ENCODE results near the gene MBP.

Gene MBP

GRCh38 chr18:76980663-76981395, 151.8 kb downstream of the MBP start:
- Histone ChIP-seq H3K27me3 (no peaks in the 10 kb centered on the region), H3K9me3 (no peaks in the 10 kb centered on the region), H3K27ac (no peak overlapping the region), H3K36me3 (peaks cover 0 to 7% (median 0%) of the 10 kb centered on the region in 3 donors), H3K4me1 (peaks cover 0 to 7% (median 0%) of the 10 kb centered on the region in 4 donors), H3K4me3 (no peak overlapping the region)
- DNase-seq: no peak
- intact Hi-C loops (cut with DNase I; ENCODE audit: low total_unique reads): loop anchor here (10.0 kb wide), 1 partner anchor 176 kb away; no protein-coding TSS in a partner anchor
- no peak for TF ChIP-seq CTCF (IDR thresholded peaks at IDR 0.05)

GRCh38 chr18:76979906-76980305, 152.7 kb downstream of the MBP start:
- H3K27me3 ChIP-seq: no peaks in the 10 kb centered on the region
- H3K36me3 ChIP-seq: peaks cover 0 to 7% (median 0%) of the 10 kb centered on the region in 3 donors
- H3K4me3 ChIP-seq: no peak overlapping the region
- TF ChIP-seq CTCF (IDR thresholded peaks at IDR 0.05): no peak
- no peak overlapping the region for H3K27ac ChIP-seq
- intact Hi-C loops (cut with DNase I; ENCODE audit: low total_unique reads): loop anchor here (10.0 kb wide), 1 partner anchor 175 kb away; no protein-coding TSS in a partner anchor
- H3K4me1 ChIP-seq: peaks cover 0 to 7% (median 0%) of the 10 kb centered on the region in 4 donors
- DNase-seq: no peak
- no peaks in the 10 kb centered on the region for H3K9me3 ChIP-seq

- H3K4me3 ChIP-seq: no peak overlapping the region
Observed at GRCh38 chr18:76979111-76979751, 153.4 kb downstream of the MBP start.

GRCh38 chr18:76978616-76979015, 154.0 kb downstream of the MBP start:
- TF ChIP-seq CTCF (IDR thresholded peaks at IDR 0.05): no peak
- Histone ChIP-seq H3K4me3 (no peak overlapping the region), H3K27me3 (no peaks in the 10 kb centered on the region), H3K9me3 (no peaks in the 10 kb centered on the region), H3K36me3 (peaks cover 0 to 13% (median 0%) of the 10 kb centered on the region in 3 donors), H3K27ac (no peak overlapping the region), H3K4me1 (peaks cover 0 to 7% (median 0%) of the 10 kb centered on the region in 4 donors)
- intact Hi-C loops (cut with DNase I; ENCODE audit: low total_unique reads): no loop called here
- DNase-seq: no peak

More at GRCh38 chr18:76979111-76979751, 153.4 kb downstream of the MBP start:
- Histone ChIP-seq H3K36me3 (peaks cover 0 to 7% (median 0%) of the 10 kb centered on the region in 3 donors), H3K9me3 (no peaks in the 10 kb centered on the region), H3K27me3 (no peaks in the 10 kb centered on the region), H3K27ac (no peak overlapping the region), H3K4me1 (peaks cover 0 to 7% (median 0%) of the 10 kb centered on the region in 4 donors)
- intact Hi-C loops (cut with DNase I; ENCODE audit: low total_unique reads): no loop called here
- no peak for DNase-seq
- no peak for TF ChIP-seq CTCF (IDR thresholded peaks at IDR 0.05)

GRCh38 chr18:76977684-76978232, 154.8 kb downstream of the MBP start:
- H3K9me3 ChIP-seq: no peaks in the 10 kb centered on the region
- no peak for DNase-seq
- no peak overlapping the region for H3K27ac ChIP-seq
- H3K36me3 ChIP-seq: peaks cover 0 to 18% (median 0%) of the 10 kb centered on the region in 3 donors
- intact Hi-C loops (cut with DNase I; ENCODE audit: low total_unique reads): no loop called here
- no peak overlapping the region for H3K4me3 ChIP-seq
- no peaks in the 10 kb centered on the region for H3K4me1 ChIP-seq
- no peaks in the 10 kb centered on the region for H3K27me3 ChIP-seq
- TF ChIP-seq CTCF (IDR thresholded peaks at IDR 0.05): no peak
